Activated naive CD4-positive, alpha-beta T cell treated with anti-CD3 and anti-CD28 coated beads for 36 hours (primary cell): ENCODE results near the gene GNAT2. TPM values are rescaled to one million over a fixed set of nuclear protein-coding genes. Genes with fewer than 3 reads are reported as not detected.

ENCODE experiments used
- CTCF ChIA-PET: fragments of 350-600 bp; sonication (Branson Sonifier 250); formaldehyde crosslinking; loops from one replicate; lab custom pipeline; 2021; ENCODE audit warnings: antibody characterized with exemption; lab: Charles Lee
- DNase-seq: peaks from one replicate; pipeline ENCODE4 v3.0.0-alpha.2; 2020
- H3K27ac Mint-ChIP-seq: one replicate; pipeline ENCODE4 v1.8.0; 2021; ENCODE audit warnings: mild to moderate bottlenecking, mixed read lengths
- H3K27me3 Mint-ChIP-seq: one replicate; pipeline ENCODE4 v1.8.0; 2021; ENCODE audit warnings: low read depth, mixed read lengths
- H3K36me3 Mint-ChIP-seq: one replicate; pipeline ENCODE4 v1.8.0; 2021; ENCODE audit warnings: low read depth, mixed read lengths
- H3K4me1 Mint-ChIP-seq: one replicate; pipeline ENCODE4 v1.8.0; 2021; ENCODE audit warnings: low read depth, mixed read lengths
- H3K4me3 Mint-ChIP-seq: one replicate; pipeline ENCODE4 v1.8.0; 2021; ENCODE audit warnings: mild to moderate bottlenecking, moderate library complexity, mixed read lengths
- H3K9me3 Mint-ChIP-seq: one replicate; pipeline ENCODE4 v1.8.0; 2021; ENCODE audit warnings: mixed read lengths
- intact Hi-C: fragments of 100-400 bp; cut with micrococcal nuclease; formaldehyde crosslinking; loops from one replicate; pipeline ENCODE4 v1.15.1; 2023
- total RNA-seq, 2 experiments: library from RNA; stranded (reverse); gene quantifications; one replicate each; pipeline ENCODE4 v1.2.3, GENCODE V29; 2021

GNAT2 gene
- total RNA-seq, 2 experiments from 2014 or later, result 0.22 to 0.50 TPM

GRCh38 chr1:109586055-109586454 lies 33.4 kb downstream of the GNAT2 start:
- CTCF ChIA-PET, result interaction anchor here (0.6 kb wide), 1 partner anchor 187 kb away, joined by 3 read pairs; no protein-coding TSS in a partner anchor
- no peak overlapping the region for H3K4me3 Mint-ChIP-seq
- no peaks in the 10 kb centered on the region for H3K9me3 Mint-ChIP-seq
- peaks cover 20% of the 10 kb centered on the region for H3K36me3 Mint-ChIP-seq
- intact Hi-C loops, result no loop called here
- H3K27me3 Mint-ChIP-seq, result no peaks in the 10 kb centered on the region
- H3K27ac Mint-ChIP-seq, result no peak overlapping the region
- no peaks in the 10 kb centered on the region for H3K4me1 Mint-ChIP-seq
- DNase-seq, result no peak

- CTCF ChIA-PET, result no interaction called here
- H3K4me3 Mint-ChIP-seq, result no peak overlapping the region
- peaks cover 23% of the 10 kb centered on the region for H3K36me3 Mint-ChIP-seq
- no peak overlapping the region for H3K27ac Mint-ChIP-seq
- H3K9me3 Mint-ChIP-seq, result no peaks in the 10 kb centered on the region
- DNase-seq, result no peak
- H3K4me1 Mint-ChIP-seq, result no peaks in the 10 kb centered on the region
- intact Hi-C loops, result no loop called here
- H3K27me3 Mint-ChIP-seq, result no peaks in the 10 kb centered on the region
Measured at GRCh38 chr1:109584766-109585165, 34.6 kb downstream of the GNAT2 start.

- intact Hi-C loops, result no loop called here
- Mint-ChIP-seq H3K4me3 (no peak overlapping the region), H3K9me3 (no peaks in the 10 kb centered on the region), H3K4me1 (peaks cover 4% of the 10 kb centered on the region), H3K27ac (no peak overlapping the region), H3K27me3 (no peaks in the 10 kb centered on the region), H3K36me3 (peaks cover 17% of the 10 kb centered on the region)
- DNase-seq, result no peak
- CTCF ChIA-PET, result no interaction called here
Measured at GRCh38 chr1:109582021-109582420, 37.4 kb downstream of the GNAT2 start.

- no peak for DNase-seq
- Mint-ChIP-seq H3K4me3 (no peak overlapping the region), H3K27me3 (no peaks in the 10 kb centered on the region), H3K27ac (no peak overlapping the region), H3K4me1 (peaks cover 4% of the 10 kb centered on the region), H3K36me3 (peaks cover 16% of the 10 kb centered on the region), H3K9me3 (no peaks in the 10 kb centered on the region)
- CTCF ChIA-PET, result no interaction called here
- intact Hi-C loops, result no loop called here
Measured at GRCh38 chr1:109579491-109579890, 39.9 kb downstream of the GNAT2 start.

- peaks cover 16% of the 10 kb centered on the region for H3K36me3 Mint-ChIP-seq
- H3K4me1 Mint-ChIP-seq, result peaks cover 4% of the 10 kb centered on the region
- CTCF ChIA-PET, result interaction anchor here (0.5 kb wide), 1 partner anchor 291 kb away, joined by 3 read pairs; no protein-coding TSS in a partner anchor
- no peaks in the 10 kb centered on the region for H3K27me3 Mint-ChIP-seq
- intact Hi-C loops, result no loop called here
- H3K4me3 Mint-ChIP-seq, result no peak overlapping the region
- DNase-seq, result no peak
- no peak overlapping the region for H3K27ac Mint-ChIP-seq
- no peaks in the 10 kb centered on the region for H3K9me3 Mint-ChIP-seq
Measured at GRCh38 chr1:109578947-109579443, 40.4 kb downstream of the GNAT2 start.

- no peak for DNase-seq
- intact Hi-C loops, result no loop called here
- Mint-ChIP-seq H3K4me1 (peaks cover 8% of the 10 kb centered on the region), H3K27me3 (no peaks in the 10 kb centered on the region), H3K27ac (no peak overlapping the region), H3K4me3 (no peak overlapping the region), H3K9me3 (no peaks in the 10 kb centered on the region), H3K36me3 (peaks cover 7% of the 10 kb centered on the region)
- CTCF ChIA-PET, result no interaction called here
Measured at GRCh38 chr1:109573785-109574184, 45.6 kb downstream of the GNAT2 start.

- no peak for DNase-seq
- Mint-ChIP-seq H3K36me3 (peaks cover 2% of the 10 kb centered on the region), H3K4me3 (no peak overlapping the region), H3K9me3 (no peaks in the 10 kb centered on the region), H3K4me1 (peaks cover 15% of the 10 kb centered on the region), H3K27ac (no peak overlapping the region), H3K27me3 (no peaks in the 10 kb centered on the region)
- intact Hi-C loops, result no loop called here
- CTCF ChIA-PET, result interaction anchor here (0.7 to 2.0 kb wide), 3 partner anchors 36 to 134 kb away, joined by 3 to 9 read pairs (median 3); no protein-coding TSS in a partner anchor
Measured at GRCh38 chr1:109570414-109570813, 49.0 kb downstream of the GNAT2 start.

- intact Hi-C loops, result no loop called here
- Mint-ChIP-seq H3K27me3 (no peaks in the 10 kb centered on the region), H3K9me3 (no peaks in the 10 kb centered on the region), H3K27ac (no peak overlapping the region), H3K4me3 (no peak overlapping the region), H3K36me3 (no peaks in the 10 kb centered on the region), H3K4me1 (peaks cover 19% of the 10 kb centered on the region)
- CTCF ChIA-PET, result interaction anchor here (0.6 to 2.0 kb wide), 7 partner anchors 11 to 358 kb away, joined by 3 to 9 read pairs (median 3); no protein-coding TSS in a partner anchor
- no peak for DNase-seq
Measured at GRCh38 chr1:109569323-109569722, 50.1 kb downstream of the GNAT2 start.

- no peaks in the 10 kb centered on the region for H3K9me3 Mint-ChIP-seq
- CTCF ChIA-PET, result interaction anchor here (1.4 to 2.0 kb wide), 3 partner anchors 9 to 207 kb away, joined by 3 to 6 read pairs (median 4); no protein-coding TSS in a partner anchor
Measured at GRCh38 chr1:109567877-109568672, 51.3 kb downstream of the GNAT2 start.

GRCh38 chr1:109566982-109567381 lies 52.4 kb downstream of the GNAT2 start:
- Mint-ChIP-seq H3K27me3 (no peaks in the 10 kb centered on the region), H3K4me1 (peaks cover 25% of the 10 kb centered on the region), H3K27ac (no peak overlapping the region), H3K36me3 (no peaks in the 10 kb centered on the region), H3K4me3 (no peak overlapping the region), H3K9me3 (no peaks in the 10 kb centered on the region)
- no peak for DNase-seq
- intact Hi-C loops, result no loop called here
- CTCF ChIA-PET, result no interaction called here

More at GRCh38 chr1:109567877-109568672, 51.3 kb downstream of the GNAT2 start:
- no peak overlapping the region for H3K4me3 Mint-ChIP-seq
- no peak for DNase-seq
- no peak overlapping the region for H3K27ac Mint-ChIP-seq
- peaks cover 25% of the 10 kb centered on the region for H3K4me1 Mint-ChIP-seq
- H3K36me3 Mint-ChIP-seq, result no peaks in the 10 kb centered on the region
- intact Hi-C loops, result no loop called here
- H3K27me3 Mint-ChIP-seq, result no peaks in the 10 kb centered on the region

GRCh38 chr1:109565241-109565640 lies 54.2 kb downstream of the GNAT2 start:
- no peak overlapping the region for H3K27ac Mint-ChIP-seq
- intact Hi-C loops, result no loop called here
- no peaks in the 10 kb centered on the region for H3K36me3 Mint-ChIP-seq
- CTCF ChIA-PET, result interaction anchor here (0.9 to 1.3 kb wide), 3 partner anchors 33 to 75 kb away, joined by 3 to 4 read pairs (median 4); no protein-coding TSS in a partner anchor
- H3K4me3 Mint-ChIP-seq, result no peak overlapping the region
- no peaks in the 10 kb centered on the region for H3K27me3 Mint-ChIP-seq
- no peaks in the 10 kb centered on the region for H3K9me3 Mint-ChIP-seq
- peaks cover 38% of the 10 kb centered on the region for H3K4me1 Mint-ChIP-seq
- no peak for DNase-seq

GRCh38 chr1:109564194-109564878 lies 55.1 kb downstream of the GNAT2 start:
- CTCF ChIA-PET, result interaction anchor here (0.7 to 1.3 kb wide), 5 partner anchors 16 to 213 kb away, joined by 3 to 4 read pairs (median 3); no protein-coding TSS in a partner anchor
- DNase-seq, result no peak
- Mint-ChIP-seq H3K4me3 (no peak overlapping the region), H3K4me1 (peaks cover 46% of the 10 kb centered on the region), H3K9me3 (no peaks in the 10 kb centered on the region), H3K36me3 (no peaks in the 10 kb centered on the region), H3K27ac (no peak overlapping the region), H3K27me3 (no peaks in the 10 kb centered on the region)
- intact Hi-C loops, result no loop called here
